DMS79 (cell line): ENCODE measurements around the gene CYFIP2.
"Not testable (repeated sequence)": the region's sequence is repeated elsewhere in the genome, so short reads cannot be mapped to it uniquely, and the experiment has no call there.

Experiments
- DNase-seq: peaks from one replicate; lab custom pipeline; 2025; lab: John Stamatoyannopoulos, UW

CYFIP2 gene

DNA sequence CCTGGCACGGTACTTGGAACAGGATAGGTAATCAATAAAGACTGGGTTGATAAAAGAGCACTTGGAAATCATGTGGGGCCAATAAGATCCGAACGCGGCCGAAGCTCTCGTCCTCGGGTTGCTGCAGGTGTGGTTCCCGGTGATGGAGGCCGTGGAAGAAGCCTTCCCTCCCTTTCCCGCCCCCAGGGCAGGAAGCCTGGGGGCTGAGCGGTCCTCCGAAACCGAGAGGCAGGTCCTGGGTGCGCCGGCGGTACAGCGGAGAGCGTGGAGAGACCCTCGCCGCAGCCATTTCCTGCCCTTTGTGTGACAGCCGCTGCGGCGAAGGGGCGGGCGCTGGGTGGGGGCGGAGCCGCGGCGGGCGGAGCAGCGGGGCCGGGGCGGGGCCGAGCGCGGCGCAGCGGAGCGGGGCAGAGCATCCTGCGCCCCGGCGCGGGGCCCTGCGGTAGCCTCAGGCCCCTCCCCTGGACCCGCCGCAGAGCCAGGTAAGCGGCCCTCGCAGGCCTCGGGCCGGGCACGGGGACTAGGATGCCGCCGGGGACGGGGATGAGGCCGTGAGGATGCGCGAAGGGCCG lies at the start of gene CYFIP2:
Gene CYFIP2 (plus strand): TSS at position 410 of the 572 bp plus-strand sequence. CDS start 19,239 bp downstream, outside the sequence.
- DNase-seq: peak; percentile 22

DNA sequence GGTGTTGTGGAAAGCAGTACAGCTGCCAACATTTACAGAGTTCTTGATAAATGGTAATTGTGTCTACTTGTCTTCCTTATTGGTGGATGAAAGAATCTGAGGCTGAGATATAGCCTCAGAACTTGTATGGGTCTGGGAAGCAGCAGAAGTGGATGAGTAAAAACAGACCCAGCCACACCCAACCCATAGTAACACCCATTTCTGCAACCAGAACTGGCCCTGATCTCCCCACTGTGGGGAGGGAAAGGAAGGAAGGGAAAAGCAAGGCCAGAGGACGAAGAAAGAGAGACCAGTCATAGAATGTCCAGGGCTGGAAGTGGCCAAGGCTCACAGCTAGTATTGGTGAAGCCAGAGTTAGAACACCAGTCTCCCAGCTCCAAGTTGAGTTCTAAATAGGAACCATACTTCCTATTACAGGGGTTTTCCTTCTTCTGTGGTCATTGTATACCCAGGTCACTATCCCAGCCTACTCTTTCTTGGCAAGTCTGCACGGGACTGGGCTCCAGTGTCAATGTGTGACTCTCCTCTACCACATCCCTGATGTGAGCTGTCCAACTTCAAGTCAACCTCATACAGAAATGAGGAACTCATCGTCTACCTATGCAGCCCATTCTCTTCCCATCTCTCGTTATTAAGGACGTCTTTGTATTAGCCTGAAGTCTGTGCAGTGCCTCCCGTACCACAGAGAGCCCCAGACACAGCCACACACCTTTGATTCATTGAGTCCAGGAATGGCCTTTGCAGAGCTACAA lies 49.4 kb upstream of the CYFIP2 start:
- DNase-seq: no peak

DNA sequence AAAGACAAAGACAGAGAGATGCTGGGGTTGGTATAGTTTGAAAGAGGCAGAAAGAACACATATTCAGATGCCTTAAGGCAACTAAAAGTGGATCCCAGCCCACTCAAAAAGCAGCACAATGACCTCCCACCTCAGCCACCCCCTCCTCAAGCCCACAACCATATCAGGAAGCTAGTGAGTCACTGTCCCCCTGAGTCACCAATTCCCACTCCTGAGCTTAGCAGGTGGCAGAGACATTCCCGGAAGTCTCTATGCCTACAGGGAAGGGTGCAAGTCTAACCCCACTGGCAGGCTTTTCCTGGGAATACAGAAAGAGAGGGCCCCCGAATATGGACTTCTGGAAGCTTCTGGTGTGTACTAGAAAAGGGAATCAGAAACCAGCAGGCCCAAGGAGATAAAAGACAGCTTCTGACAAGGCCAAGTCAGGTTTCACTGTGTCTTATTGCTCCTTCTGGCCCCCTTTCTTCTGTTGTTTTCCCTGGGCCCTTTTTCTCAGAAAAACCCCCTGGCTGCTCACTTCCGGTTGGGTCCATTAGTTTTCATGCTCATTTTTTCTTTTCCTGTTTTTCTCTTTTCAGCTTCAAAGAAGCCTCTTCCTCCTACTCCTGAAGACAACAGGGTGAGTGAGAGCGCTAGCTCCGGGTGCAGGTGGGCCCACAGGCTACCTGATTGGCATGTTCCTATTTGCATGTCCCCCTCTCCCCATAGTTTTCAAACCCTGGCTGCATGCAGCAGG lies 48.5 kb upstream of the CYFIP2 start:
- DNase-seq: no peak

DNA sequence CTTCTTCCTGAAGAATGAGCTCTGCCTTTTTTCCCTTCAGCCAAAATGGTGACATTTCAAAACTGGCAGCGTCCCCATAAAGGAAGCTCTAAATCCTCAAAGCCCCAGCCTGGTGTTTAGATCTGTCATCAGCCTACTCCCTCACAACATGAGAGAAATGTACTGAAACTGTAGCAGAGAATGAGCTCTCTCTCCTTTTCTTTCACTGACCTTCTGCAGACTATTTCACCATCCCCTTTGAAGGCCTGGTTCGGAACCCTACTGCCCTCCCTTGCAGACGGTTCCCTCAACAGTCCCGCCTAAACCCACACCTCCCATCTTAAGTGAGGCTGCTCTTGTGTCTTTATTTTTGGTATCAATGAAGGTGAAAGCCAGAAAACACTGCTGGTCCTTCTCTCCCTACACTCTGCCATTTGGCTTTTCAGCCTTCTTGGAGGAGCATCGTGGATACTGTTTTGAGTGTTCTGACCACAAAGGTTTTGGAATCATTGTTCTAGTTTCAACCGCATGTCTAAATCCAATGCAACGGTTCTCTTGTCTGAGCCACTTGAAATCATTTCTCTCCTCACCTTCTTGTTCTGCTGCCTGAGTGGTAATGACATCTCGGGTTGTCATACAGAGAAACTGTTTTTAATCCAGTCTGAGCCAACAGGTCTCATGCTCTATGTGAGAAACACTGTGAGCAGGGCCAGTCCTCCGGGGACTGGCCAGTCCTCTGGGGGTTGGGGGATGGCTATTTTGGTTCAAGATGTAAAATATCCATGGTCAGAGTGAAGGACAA lies 46.2 kb upstream of the CYFIP2 start:
- DNase-seq: no peak

DNA sequence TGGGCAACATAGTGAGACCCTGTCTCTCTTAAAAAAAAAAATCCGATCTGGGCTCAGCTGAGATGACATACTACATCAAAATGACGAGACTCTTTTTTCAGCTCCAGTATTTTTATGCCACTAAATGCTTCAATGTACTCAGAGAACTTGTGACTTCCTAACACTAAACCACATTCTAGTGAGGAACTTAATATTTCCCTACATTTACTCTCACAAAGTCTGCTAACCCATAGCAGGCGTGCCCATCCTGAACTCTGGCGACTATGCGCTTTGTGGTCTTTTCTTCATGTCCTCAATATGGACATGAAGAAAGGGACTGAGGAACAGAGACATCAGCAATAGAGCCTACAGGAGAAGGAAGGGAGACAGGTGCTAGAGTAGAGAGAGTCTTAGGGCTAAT lies 44.0 kb upstream of the CYFIP2 start:
- no peak for DNase-seq

DNA sequence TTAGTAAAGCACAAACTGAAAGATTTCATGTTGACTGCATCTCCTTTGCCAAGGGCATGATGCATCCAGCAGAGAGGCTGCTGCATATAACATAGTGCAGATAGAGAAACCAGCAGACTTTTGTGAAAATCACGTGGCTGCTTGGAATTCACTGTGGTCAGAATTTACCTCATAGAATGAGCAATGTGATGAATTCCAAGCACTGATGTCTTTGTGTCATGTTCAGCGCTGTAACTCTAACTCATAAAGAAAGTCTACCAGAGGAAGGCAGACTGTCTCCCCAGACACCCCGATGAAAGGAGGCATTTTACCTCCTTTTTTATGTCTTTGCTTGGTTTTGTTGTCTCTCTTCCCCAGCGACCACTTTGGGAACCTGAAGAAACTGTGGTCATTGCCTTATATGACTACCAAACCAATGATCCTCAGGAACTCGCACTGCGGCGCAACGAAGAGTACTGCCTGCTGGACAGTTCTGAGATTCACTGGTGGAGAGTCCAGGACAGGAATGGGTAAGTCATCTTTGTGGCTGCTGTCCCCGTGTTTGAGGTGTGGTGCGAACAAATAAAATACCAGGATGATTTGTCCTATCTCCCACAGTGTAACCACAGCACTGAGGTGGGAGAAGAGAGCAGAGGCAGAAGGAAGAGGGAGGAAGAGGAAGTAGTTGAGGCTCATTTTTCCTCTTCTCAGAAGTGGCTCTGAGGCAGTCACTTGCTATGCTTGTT lies 43.3 kb upstream of the CYFIP2 start:
- DNase-seq: no peak

DNA sequence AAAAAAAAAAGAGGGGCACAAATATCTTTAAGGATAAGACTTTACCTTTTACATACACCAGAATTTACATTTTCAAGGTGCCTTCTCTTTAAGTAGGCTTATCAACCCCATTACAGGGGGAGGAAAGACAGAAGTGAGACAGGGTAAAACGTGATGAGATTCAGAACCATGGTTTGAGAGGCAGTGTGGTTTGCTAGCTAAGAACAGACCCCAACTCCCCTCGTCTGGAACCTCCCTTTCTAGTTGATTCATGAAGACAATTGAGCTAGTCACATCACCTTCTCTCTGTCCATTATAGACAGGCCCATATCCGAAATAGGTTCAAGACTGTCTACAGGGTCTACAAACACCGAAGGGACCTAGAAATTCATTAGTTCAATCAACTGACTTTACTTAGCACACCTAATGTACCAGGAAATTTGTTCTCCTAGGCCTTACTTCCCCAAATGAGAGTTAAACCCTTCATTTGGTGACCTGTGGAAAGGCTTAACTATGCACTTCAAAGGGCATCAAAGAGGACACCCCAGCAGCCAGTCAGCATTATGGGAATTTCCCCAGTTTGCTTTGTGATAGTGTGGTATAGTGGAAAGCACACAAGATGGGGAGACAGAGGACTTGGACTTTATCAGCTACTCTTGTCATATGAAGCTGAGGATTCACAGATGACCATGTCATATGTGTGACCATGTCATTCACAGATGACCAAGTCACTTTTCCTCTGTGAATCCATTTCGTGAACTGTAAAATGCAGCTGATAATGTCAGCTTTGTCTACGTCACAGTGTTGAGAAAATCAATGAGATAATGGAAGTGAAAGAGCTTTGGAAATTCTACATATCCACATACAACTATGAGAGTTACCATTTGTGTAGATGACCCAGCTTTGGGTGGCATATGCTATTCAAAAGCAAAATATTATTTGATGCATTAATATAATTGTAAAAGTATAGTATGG lies 40.2 kb upstream of the CYFIP2 start:
- DNase-seq: no peak

DNA sequence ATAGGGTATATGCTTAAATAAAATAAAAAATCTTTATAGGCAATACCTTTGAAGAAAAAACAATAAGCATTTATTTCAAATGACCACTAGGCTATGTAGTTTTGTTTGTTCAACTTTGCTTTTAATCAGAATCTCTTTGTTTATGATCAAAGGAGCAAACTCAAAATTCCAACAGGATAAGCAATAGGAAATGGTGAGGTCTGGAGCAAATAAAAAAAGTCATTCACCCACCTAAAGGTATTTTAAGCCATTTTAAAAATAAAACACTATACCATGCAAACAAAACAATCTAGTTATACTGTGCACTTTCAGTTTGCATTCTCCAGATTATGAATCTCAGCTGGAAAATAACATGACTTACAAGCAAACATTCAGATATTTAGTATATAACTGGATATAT lies 35.3 kb upstream of the CYFIP2 start:
- DNase-seq: no peak

DNA sequence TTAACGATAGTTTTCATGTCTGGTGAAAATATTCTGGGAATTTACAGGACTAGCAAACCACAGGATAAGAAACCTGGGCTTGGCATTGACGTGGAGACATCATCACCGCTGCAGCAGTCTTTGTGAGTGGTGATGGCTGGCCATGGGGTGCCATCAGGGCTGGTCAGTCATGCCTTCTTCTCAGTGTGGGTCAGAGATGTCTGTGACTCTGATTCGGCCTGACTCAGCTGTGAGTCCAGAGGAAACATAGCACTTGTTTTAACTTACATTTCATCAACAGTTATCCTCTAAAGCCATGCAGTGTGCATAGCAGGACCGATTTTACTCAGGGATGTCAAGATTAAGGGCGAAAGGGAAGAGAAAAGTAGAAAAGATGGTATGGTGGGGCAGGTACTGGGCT lies 33.2 kb upstream of the CYFIP2 start:
- no peak for DNase-seq

DNA sequence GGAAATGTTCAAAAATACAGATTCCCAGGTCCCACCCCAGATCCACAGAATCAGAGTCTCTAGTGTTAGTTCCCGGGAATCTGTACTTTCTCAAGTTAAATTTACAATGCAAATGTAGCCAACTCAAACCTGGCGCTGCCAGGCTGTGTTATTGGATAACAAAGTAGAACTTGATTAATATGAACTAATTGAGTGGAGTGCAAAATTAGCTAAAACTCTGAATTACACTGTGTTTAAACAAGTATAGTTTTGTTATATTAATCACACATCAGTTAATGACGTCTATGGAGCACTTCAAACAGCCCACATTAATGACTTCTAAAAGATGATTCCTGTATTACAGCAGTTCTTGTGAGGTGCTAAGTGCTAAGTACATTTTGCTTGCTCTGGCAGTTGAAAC lies 32.4 kb upstream of the CYFIP2 start:
- no peak for DNase-seq

DNA sequence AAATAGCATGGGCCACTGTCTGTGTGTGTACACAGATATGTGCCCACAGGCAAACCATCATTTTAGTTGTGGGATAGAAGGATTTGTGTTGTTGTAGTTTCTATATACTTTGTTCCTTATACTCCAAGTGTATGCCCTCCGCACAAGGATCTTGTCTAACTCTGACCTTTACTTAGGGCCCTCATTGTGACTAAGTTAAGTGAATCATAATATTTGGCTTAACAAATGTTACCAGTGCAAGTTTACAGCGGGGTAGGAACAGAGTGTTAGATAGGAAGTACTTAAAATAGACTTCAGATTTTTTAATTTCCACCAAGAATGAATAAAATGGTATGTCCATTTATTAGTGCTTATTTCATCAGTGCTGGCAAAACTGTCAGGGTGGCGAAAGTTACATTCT lies 29.5 kb upstream of the CYFIP2 start:
- DNase-seq: no peak

DNA sequence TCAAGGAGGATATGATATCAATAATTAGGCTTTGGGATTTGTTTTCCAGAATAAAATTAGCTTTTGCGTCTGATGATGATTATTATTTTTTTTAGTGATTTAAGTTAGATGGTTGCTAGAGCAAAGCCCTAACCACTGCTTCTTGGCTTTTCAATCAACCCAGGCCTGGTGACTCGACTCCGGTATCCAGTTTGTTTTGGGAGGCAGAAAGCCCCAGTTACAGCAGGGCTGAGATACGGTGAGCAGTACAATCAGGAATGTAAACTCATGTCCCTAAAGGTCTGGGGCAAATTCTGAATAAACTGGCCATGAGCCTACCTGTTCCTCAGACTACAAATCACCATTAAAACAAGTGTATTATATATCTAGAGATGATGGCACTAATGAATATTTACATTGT lies 24.4 kb upstream of the CYFIP2 start:
- DNase-seq: no peak

DNA sequence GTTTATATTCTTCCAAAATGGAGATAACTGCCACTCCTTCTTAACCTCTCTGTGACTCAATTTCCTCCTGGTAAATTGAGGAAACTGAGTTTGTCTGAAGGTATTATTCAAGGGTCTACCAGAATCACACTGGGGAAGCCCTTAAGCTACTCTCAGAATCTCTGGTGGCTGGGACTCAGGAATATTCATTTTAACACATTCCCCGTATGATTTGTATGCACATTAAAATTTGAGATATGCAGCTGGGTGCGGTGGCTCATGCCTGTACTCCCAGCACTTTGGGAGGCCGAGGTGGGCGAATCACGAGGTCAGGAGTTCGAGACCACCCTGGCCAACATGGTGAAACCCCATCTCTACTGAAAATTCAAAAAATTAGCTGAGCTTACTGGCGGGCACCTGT lies 21.2 kb upstream of the CYFIP2 start:
- DNase-seq: not testable (repeated sequence)

DNA sequence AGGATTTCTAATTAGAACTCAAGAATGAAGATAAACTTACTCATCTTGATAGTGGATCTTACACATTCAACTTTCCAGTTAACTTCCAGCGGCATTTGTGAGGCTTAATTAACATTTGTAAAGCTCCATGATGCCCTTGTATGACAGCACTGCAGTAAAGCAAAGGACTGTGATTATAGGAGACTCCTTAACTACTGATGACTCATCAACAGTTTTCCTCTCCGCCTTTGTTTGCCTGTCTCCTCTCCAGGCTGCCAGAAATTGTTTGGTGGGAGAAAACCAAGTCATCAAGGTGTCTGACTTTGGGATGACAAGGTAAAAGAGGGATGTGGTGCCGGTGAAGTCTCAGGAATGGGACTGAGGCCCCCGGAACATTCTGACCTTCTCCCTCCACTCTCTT lies 20.4 kb upstream of the CYFIP2 start:
- DNase-seq: no peak

DNA sequence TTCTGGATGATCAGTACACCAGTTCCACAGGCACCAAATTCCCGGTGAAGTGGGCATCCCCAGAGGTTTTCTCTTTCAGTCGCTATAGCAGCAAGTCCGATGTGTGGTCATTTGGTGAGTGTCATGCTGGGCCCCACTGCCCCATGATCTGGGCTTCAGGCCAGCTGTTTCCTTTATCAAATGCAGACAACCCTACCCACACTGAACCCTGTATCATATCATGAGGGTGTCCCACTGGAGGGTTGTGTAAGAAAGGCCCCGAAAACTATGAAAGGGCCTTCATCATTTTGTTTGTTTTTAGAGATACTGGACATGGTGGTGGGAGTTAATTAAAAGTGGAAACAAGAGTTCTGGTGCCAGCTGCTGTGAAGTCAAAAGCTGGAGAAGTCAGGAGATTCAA lies 20.0 kb upstream of the CYFIP2 start:
- no peak for DNase-seq

DNA sequence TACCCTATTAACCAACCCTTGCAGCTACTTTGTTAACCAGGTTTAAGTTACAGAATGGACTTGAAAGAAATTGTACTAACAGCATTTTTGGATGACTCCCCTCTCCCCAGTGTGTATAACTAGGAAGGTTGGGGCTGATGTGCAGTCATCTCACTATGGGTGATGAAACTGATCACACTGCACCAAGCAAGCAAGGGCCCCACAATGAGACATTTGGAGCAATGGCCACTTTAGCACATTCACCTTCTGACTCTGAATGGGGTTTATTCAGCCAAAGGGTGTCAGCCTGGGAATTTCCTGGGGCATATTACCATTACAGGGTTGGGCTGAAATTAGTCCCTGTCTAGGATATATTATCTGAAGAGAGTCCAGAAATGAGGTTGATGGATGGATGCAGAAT lies 18.7 kb upstream of the CYFIP2 start:
- no peak for DNase-seq

DNA sequence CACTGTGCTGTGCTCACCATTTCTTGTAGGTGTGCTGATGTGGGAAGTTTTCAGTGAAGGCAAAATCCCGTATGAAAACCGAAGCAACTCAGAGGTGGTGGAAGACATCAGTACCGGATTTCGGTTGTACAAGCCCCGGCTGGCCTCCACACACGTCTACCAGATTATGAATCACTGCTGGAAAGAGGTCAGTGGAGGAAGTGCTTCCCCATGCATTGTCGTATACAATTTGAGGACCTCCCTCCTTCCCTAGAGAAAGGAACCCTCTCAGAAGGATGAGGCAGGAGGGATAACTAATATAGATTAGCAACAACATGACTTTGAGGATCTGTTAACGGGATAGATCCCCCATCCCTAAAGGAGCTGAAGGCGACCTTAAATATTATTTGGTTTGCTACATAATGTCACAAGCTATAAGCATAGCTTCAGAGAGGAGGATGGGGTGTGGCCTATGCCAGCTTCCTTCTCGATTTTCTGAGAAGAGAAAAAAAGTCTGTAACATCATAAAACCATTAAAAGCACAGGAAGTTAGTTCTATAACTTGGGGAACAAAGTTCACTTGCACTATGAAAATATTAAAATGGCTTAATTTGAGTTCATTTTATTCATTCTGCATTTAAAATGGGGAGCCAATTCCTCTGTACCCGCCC lies 17.0 kb upstream of the CYFIP2 start:
- no peak for DNase-seq

DNA sequence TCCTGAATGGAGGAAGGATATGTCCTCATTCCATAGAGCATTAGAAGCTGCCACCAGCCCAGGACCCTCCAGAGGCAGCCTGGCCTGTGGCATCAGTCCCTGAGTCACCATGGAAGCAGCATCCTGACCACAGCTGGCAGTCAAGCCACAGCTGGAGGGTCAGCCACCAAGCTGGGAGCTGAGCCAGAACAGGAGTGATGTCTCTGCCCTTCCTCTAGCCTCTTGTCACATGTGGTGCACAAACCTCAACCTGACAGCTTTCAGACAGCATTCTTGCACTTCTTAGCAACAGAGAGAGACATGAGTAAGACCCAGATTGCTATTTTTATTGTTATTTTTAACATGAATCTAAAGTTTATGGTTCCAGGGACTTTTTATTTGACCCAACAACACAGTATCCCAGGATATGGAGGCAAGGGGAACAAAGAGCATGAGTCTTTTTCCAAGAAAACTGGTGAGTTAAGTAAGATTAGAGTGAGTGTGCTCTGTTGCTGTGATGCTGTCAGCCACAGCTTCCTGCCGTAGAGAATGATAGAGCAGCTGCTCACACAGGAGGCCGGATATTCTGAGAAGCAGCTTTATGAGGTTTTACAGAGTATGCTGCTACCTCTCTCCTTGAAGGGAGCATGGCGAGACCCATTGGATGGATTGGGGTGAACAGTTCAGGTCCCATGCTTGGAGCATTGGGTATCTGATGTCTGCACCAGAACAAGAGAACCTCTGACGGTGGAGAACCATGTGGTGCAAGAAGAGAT lies 13.0 kb upstream of the CYFIP2 start:
- DNase-seq: no peak

DNA sequence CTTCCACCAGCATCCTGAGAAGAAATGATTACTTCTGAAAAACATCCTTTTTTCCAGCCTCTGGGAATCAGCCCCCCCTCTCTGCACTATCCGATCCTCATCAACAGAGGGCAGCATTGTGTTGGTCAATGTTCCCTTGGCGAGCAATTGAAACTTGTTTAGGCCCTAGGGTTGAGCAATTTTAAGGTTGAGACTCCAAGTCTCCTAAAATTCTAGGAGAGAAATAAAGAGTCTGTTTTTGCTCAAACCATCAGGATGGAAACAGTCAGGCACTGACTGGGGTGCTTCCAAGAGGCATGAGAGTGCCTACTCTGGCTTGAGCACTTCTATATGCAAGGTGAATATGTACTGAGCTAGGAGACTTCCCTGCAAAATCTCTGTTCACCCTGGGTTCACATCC lies 12.4 kb upstream of the CYFIP2 start:
- DNase-seq: no peak
